HepG2 (cell line): ENCODE results near the gene ARHGAP45. TPM values are rescaled to one million over a fixed set of nuclear protein-coding genes. Genes with fewer than 3 reads are reported as not detected.

Source experiments
- ARNTL ChIP-seq: sonication (generic); formaldehyde crosslinking; IDR thresholded peaks from 2 replicates; pipeline ENCODE4 v1.4.0; 2020; ENCODE audit warnings: mild to moderate bottlenecking, missing genetic modification reagents
- DNMT1 ChIP-seq: sonication (generic); formaldehyde crosslinking; IDR thresholded peaks from 2 replicates; pipeline ENCODE4 v1.5.1; 2020; ENCODE audit warnings: mild to moderate bottlenecking, missing genetic modification reagents
- GMEB2 ChIP-seq: IDR thresholded peaks from 2 replicates; pipeline ENCODE4 v1.6.1; 2016; ENCODE audit warnings: missing biosample characterization, missing genetic modification reagents, low read depth
- HCFC1 ChIP-seq: fragments of 150-350 bp; IDR thresholded peaks from 2 replicates; pipeline ENCODE4 v1.6.1; 2014; ENCODE audit warnings: low read depth, low read length
- HMG20A ChIP-seq: IDR thresholded peaks from 2 replicates; pipeline ENCODE4 v1.6.1; 2016; ENCODE audit warnings: borderline replicate concordance
- KDM1A ChIP-seq: IDR thresholded peaks from 2 replicates; pipeline ENCODE4 v1.6.1; 2016; ENCODE audit warnings: missing compliant biosample characterization
- KDM3A ChIP-seq: IDR thresholded peaks from 2 replicates; pipeline ENCODE4 v1.6.1; 2018; ENCODE audit warnings: low read depth, missing compliant biosample characterization
- KDM5B ChIP-seq: sonication (generic); formaldehyde crosslinking; IDR thresholded peaks from 2 replicates; pipeline ENCODE4 v1.4.0; 2020; ENCODE audit warnings: missing genetic modification reagents, mild to moderate bottlenecking, borderline replicate concordance
- MTF2 ChIP-seq: sonication (generic); formaldehyde crosslinking; IDR thresholded peaks from 2 replicates; pipeline ENCODE4 v1.5.0; 2020; ENCODE audit warnings: missing genetic modification reagents, borderline replicate concordance
- PRMT3 ChIP-seq: sonication (generic); formaldehyde crosslinking; IDR thresholded peaks from 2 replicates; pipeline ENCODE4 v1.8.1; 2022; ENCODE audit warnings: low read depth, mild to moderate bottlenecking, moderate library complexity, missing genetic modification reagents, borderline replicate concordance
- RARA ChIP-seq: IDR thresholded peaks from 2 replicates; pipeline ENCODE4 v1.6.1; 2016; ENCODE audit warnings: missing genetic modification reagents, missing compliant biosample characterization
- SMC3 ChIP-seq: IDR thresholded peaks from 2 replicates; pipeline ENCODE4 v1.6.1; 2011; ENCODE audit warnings: low read length, improper control_type of control experiment
- SNAPC4 ChIP-seq: sonication (generic); formaldehyde crosslinking; IDR thresholded peaks from 2 replicates; pipeline ENCODE4 v1.4.0; 2020; ENCODE audit warnings: mild to moderate bottlenecking, missing genetic modification reagents
- SP5 ChIP-seq: IDR thresholded peaks from 2 replicates; pipeline ENCODE4 v1.6.1; 2016; ENCODE audit warnings: low read depth, borderline replicate concordance
- ZNF12 ChIP-seq: sonication (generic); formaldehyde crosslinking; IDR thresholded peaks from 2 replicates; pipeline ENCODE4 v1.5.0; 2020; ENCODE audit warnings: missing genetic modification reagents
- ZNF772 ChIP-seq: sonication (generic); formaldehyde crosslinking; IDR thresholded peaks from 2 replicates; pipeline ENCODE4 v1.5.0; 2020; ENCODE audit warnings: mild to moderate bottlenecking, missing genetic modification reagents
- polyA plus RNA-seq, 8 experiments: library from polyadenylated mRNA; depleted of rRNA in 3 of 8; stranded (reverse) in 7 of 8; unstranded in 1 of 8; fragments of >200 nt; fragmentation: Illumina TruSeq in 4 of 8; extraction: Trizol in 4 of 8; gene quantifications; 2 replicates each; pipeline versions ENCODE4 v1.2.1 to v1.2.3, GENCODE V29; 2011 to 2016; ENCODE audit warnings: low read depth in 4 of 8, missing spikeins in 1 of 8, mixed read lengths in 1 of 8; ENCODE audit not compliant: insufficient read depth in 1 of 8
- total RNA-seq, 5 experiments: library from RNA; depleted of rRNA; stranded (reverse); fragments of >200 nt; fragmentation: Illumina TruSeq; extraction: Trizol; gene quantifications; 2 replicates each; pipeline ENCODE4 v1.2.3, GENCODE V29; 2016; ENCODE audit warnings: low read depth in 1 of 5
- TF ChIP-seq, protein P1 (sequence below): sonication (generic); formaldehyde crosslinking; IDR thresholded peaks from 2 replicates; pipeline ENCODE4 v1.9.0; 2021; ENCODE audit warnings: mild to moderate bottlenecking, missing genetic modification reagents

The ARHGAP45 gene
- total and polyA plus RNA-seq, 2 of the 13 experiments (the other 11 are each of a cell fraction or from before 2014, with no cell fraction given): 0.84 to 32.0 TPM

GRCh38 chr19:1098177-1099051, 31.4 kb downstream of the ARHGAP45 start (continued):
- peak; percentile 55; the same call in 1 of the 2 replicates for TF ChIP-seq KDM5B (CRISPR knock-in tag)
- no peak for TF ChIP-seq SNAPC4 (CRISPR knock-in tag)
- TF ChIP-seq ZNF772 (CRISPR knock-in tag): peak; percentile 54
- TF ChIP-seq HCFC1: no peak
- no peak for TF ChIP-seq DNMT1 (CRISPR knock-in tag)
- TF ChIP-seq RARA (CRISPR knock-in tag): peak; percentile 70
- no peak for TF ChIP-seq SP5 (CRISPR knock-in tag)
- TF ChIP-seq HMG20A: no peak
- TF ChIP-seq PRMT3: no peak
- TF ChIP-seq KDM3A (CRISPR knock-in tag): no peak
- TF ChIP-seq, protein P1, sequence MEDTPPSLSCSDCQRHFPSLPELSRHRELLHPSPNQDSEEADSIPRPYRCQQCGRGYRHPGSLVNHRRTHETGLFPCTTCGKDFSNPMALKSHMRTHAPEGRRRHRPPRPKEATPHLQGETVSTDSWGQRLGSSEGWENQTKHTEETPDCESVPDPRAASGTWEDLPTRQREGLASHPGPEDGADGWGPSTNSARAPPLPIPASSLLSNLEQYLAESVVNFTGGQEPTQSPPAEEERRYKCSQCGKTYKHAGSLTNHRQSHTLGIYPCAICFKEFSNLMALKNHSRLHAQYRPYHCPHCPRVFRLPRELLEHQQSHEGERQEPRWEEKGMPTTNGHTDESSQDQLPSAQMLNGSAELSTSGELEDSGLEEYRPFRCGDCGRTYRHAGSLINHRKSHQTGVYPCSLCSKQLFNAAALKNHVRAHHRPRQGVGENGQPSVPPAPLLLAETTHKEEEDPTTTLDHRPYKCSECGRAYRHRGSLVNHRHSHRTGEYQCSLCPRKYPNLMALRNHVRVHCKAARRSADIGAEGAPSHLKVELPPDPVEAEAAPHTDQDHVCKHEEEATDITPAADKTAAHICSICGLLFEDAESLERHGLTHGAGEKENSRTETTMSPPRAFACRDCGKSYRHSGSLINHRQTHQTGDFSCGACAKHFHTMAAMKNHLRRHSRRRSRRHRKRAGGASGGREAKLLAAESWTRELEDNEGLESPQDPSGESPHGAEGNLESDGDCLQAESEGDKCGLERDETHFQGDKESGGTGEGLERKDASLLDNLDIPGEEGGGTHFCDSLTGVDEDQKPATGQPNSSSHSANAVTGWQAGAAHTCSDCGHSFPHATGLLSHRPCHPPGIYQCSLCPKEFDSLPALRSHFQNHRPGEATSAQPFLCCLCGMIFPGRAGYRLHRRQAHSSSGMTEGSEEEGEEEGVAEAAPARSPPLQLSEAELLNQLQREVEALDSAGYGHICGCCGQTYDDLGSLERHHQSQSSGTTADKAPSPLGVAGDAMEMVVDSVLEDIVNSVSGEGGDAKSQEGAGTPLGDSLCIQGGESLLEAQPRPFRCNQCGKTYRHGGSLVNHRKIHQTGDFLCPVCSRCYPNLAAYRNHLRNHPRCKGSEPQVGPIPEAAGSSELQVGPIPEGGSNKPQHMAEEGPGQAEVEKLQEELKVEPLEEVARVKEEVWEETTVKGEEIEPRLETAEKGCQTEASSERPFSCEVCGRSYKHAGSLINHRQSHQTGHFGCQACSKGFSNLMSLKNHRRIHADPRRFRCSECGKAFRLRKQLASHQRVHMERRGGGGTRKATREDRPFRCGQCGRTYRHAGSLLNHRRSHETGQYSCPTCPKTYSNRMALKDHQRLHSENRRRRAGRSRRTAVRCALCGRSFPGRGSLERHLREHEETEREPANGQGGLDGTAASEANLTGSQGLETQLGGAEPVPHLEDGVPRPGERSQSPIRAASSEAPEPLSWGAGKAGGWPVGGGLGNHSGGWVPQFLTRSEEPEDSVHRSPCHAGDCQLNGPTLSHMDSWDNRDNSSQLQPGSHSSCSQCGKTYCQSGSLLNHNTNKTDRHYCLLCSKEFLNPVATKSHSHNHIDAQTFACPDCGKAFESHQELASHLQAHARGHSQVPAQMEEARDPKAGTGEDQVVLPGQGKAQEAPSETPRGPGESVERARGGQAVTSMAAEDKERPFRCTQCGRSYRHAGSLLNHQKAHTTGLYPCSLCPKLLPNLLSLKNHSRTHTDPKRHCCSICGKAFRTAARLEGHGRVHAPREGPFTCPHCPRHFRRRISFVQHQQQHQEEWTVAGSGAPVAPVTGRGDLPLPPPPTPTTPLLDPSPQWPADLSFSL: no peak
- peak; percentile 91 for TF ChIP-seq ARNTL (CRISPR knock-in tag)
- TF ChIP-seq GMEB2 (CRISPR knock-in tag): no peak
- TF ChIP-seq SMC3: no peak
- peak; percentile 13; the same call in 1 of the 2 replicates for TF ChIP-seq ZNF12 (CRISPR knock-in tag)
- TF ChIP-seq MTF2: no peak
- 0 out of 2 replicates have a peak, but pooled peaks have one; percentile 48 for TF ChIP-seq KDM1A (CRISPR knock-in tag)
